HCEC 1CT (cell line): ENCODE results near the gene SWAP70.
"Not testable (repeated sequence)": the region's sequence is repeated elsewhere in the genome, so short reads cannot be mapped to it uniquely, and the experiment has no call there.

Experiments
- DNase-seq: peaks from one replicate; pipeline ENCODE4 v3.0.0-alpha.2; 2017

The SWAP70 gene

DNA sequence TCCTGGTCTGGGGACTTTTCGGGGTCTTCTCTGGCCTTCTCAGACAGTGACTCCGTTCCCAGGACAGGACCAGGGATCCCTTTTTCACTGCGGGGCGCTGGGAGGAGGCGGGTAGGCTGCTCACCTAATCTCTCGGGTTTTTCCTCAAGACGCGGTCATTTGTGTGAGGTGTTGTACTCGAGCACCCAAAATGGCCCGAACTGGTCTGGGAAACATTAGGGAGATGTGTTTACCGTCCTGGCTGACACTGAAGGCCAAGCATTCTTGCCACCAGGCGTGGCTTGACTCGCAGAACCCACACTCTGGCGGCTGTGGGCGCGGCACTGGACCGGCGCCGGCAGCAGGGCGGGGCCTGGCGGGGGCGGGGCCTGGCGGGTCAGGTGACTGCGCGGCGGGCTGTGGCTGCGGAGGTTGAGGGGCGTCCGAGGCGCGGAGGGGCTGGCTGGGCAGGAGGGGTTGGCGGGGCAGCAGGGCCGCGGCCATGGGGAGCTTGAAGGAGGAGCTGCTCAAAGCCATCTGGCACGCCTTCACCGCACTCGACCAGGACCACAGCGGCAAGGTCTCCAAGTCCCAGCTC lies at the start of gene SWAP70:
TSS of gene SWAP70 (plus strand) at position 379 of the 577 bp plus-strand sequence. CDS start at position 482, 103 bp downstream.
- peak; percentile 94 for DNase-seq

DNA sequence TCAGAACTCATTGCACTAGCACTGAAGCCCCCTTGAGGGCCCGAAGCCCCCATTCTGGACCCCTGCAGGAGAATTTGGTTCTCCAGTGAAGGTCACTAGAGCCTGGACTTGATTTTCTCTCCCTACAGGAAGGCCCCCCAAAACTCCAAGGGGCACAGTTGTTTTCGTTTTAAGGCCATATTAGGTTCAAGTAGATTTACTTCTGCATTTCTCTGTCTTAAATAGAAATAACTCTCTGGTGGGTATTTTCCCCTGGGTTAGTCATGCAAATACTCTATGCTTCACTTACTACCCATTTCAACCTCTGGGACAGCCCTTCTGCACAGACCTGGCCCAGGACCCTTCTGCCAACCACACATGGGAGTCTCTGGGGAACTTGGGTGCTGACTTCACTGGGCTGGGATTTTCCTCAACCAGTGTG lies 48.8 kb upstream of the SWAP70 start:
- DNase-seq, result no peak

DNA sequence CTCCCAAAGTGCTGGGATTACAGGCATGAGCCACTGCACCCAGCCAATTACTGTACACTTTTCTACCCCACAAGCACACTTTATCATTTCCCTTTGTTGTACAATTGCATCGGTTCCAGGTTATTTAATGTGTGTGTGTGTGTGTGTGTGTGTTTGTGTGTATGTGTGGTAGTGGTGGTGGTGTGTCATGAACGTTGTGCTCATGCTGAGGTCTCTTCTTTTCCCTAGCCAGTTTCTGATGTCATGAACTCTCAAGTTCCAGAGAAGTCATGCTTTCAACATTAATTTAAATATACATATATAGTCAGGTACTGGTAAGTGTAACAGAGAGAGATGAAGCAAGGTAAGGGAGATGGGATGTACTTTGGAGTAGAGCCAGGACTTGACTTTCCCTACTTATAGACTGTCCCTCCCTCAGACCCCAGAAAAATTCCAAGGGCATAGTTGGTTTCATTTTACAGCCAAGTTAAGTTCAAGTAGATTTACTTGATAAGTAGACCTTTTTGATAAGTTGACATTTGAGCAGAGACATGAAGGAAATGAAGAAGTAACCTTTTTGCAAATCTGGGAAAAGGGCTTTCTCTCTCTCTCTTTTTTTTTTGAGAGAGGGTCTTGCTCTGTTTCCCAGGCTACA lies 47.7 kb upstream of the SWAP70 start:
- no peak for DNase-seq

GRCh38 chr11:9616858-9617257 lies 47.0 kb upstream of the SWAP70 start:
- no peak for DNase-seq

DNA sequence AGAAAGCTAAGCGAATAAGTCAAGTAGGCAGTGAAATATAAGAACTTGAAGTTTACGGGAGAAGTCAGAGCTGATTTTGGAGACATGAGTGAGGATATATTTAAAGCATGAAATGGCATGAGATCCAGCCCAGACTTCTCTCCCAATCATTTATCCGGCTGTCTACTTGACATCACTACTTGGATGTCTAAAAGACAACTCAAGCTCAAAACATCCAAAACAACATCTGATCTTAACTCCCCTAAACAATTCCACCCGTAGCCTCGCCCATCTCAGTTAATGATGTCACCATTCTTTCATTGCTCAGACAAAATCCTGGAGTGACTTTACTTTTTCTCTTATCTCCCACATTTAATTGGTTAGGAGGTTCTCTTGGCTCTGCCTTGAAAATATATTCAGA lies 45.9 kb upstream of the SWAP70 start:
- DNase-seq, result peak; percentile 52

DNA sequence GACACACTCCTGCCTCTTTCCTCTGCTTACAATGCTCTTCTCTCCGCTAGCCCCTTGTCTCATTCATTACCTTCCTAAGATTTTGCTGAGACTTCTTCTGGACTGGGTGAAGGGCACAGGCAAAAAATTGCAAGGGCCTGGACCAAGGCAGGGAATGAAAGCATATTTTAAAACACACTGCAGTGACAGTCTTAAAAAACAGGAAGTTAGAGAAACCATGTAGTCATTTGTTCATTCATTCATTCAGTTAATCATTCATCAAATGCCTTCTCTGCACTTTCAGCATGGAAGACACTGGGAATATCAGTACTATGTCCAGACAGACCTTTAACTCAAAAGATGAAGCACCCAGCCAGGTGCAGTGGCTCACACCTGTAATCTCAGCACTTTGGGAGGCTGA lies 44.9 kb upstream of the SWAP70 start:
- no peak for DNase-seq

DNA sequence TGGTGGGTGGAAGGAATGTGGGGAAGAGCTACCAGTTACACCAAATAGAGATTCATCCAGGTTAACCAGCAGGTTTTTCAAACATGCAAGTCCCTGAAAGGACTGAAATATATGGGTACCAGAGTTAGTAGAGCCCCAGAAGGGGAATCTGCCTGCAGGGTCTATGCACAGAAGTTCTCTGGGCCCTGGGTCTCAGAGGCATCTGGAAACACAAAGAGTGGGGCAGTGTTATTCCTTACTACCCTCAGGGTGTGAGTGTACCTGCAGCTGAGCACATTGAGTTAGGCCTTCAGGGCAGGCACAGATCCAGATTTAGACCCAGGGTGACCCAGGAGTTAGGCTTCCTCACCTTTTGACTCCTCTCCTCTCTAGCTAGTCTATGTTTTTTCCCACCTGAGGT lies 43.9 kb upstream of the SWAP70 start:
- DNase-seq, result no peak

DNA sequence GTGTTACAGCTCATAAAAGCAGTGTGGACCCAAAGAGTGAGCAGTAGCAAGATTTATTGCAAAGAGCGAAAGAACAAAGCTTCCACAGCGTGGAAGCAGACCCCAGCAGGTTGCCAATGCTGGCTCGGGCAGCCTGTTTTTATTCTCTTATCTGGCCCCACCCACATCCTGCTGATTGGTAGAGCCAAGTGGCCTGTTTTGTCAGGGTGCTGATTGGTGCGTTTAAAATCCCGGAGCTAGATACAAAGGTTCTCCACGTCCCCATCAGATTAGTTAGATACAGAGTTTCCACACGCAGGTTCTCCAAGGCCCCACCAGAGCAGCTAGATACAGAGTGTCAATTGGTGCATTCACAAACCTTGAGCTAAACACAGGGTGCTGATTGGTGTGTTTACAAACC lies 41.5 kb upstream of the SWAP70 start:
- not testable (repeated sequence) for DNase-seq

DNA sequence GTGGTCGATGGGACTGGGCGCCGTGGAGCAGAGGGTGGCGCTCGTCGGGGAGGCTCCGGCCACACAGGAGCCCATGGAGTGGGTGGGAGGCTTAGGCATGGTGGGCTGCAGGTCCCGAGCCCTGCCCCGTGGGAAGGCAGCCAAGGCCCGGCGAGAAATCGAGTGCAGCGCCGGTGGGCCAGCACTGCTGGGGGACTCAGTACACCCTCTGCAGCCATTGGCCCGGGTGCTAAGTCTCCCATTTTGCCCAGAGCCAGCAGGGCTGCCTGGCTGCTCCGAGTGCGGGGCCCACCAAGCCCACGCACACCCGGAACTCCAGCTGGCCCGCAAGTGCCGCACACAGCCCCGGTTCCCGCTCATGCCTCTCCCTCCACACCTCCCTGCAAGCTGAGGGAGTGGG lies 40.8 kb upstream of the SWAP70 start:
- not testable (repeated sequence) for DNase-seq

- DNase-seq, result no peak
Measured at GRCh38 chr11:9624448-9624847, 39.4 kb upstream of the SWAP70 start.

- DNase-seq, result no peak
Measured at GRCh38 chr11:9625162-9625561, 38.7 kb upstream of the SWAP70 start.

DNA sequence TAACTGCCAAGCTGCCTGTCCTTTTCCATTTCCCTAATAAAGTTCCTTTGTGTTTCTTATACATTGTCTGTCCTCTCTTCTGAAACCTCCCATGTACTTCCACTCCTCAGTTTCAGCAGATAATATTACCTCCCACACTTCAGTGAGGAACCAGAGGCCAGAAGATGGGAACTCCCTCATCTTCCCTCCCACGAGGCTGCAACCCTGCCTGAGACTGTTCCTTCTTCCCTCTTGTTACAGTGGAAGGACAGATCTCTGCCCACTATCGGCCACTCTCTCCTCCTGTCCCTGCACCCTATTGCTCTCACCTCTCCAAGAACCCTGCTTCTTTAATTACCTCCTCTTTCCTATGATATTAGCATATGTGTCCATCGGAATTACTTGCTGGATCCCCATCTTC lies 38.1 kb upstream of the SWAP70 start:
- no peak for DNase-seq

DNA sequence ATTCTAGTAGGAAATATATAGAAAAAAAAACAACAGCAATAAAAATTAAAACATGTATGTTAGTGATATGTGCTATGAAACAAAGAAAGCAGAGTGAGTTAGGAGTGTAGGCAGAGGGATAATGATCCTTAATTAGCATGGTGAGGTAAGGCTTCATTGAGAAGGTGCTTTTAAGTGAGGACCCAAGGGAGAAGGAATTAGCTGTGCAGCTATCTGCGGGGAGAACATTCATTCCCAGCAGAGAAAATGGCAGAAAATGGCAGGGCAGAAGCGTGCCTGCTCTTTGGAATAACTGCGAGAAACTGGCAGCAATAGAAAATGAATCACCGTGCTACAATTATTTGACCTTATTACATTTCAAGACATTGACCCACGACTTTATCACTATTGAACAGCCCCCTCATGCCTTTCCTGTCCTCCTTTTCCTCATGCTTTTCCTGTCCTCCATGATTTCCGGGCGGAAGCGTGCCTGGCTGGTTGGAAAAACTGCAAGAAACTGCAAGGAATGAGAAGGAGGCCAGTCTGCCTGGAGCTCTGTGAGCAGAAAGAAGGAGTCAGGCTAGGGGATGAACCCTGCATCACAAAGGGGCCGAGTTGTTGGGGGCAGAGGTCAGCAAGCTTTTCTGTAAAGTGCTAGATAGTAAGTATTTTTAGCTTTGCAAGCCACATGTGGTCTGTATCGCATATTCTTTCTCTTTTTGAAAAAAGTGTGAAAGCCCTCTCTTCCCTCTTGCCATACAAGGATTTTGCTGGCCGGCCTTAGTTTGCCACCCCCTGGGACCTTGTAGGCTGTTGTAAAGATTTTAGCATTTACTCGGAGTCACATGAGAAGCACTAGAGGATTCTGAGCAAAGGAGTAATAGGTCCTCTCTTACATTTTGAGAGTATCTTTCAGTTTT lies 37.1 kb upstream of the SWAP70 start:
- no peak for DNase-seq

GRCh38 chr11:9629064-9629463 lies 34.8 kb upstream of the SWAP70 start:
- no peak for DNase-seq

GRCh38 chr11:9633679-9634078 lies 30.2 kb upstream of the SWAP70 start:
- no peak for DNase-seq

- DNase-seq, result no peak
Measured at GRCh38 chr11:9636691-9637090, 27.2 kb upstream of the SWAP70 start.

GRCh38 chr11:9639099-9639498 lies 24.8 kb upstream of the SWAP70 start:
- no peak for DNase-seq

- DNase-seq, result no peak
Measured at GRCh38 chr11:9639985-9640384, 23.9 kb upstream of the SWAP70 start.

- no peak for DNase-seq
Measured at GRCh38 chr11:9642894-9643293, 21.0 kb upstream of the SWAP70 start.

- DNase-seq, result no peak
Measured at GRCh38 chr11:9643751-9644150, 20.1 kb upstream of the SWAP70 start.

DNA sequence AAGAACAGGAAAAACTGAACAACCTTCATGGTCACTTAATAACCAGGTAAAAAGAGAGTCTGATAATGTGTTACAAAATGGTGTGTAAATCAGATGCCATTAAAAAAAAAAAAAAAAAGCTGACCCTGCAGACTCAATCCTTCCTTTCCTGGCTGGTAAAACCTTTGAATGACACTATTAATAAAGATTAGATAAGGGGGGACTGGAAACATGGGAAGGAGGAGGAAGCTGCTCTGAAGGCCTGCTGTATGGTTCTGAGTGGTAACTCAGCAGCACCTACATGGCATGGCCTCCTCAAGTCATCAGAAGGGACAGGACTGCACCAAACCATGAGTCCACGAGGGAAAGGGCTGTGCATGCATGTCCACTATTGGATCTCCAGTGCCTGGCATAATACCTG lies 18.0 kb upstream of the SWAP70 start:
- no peak for DNase-seq

DNA sequence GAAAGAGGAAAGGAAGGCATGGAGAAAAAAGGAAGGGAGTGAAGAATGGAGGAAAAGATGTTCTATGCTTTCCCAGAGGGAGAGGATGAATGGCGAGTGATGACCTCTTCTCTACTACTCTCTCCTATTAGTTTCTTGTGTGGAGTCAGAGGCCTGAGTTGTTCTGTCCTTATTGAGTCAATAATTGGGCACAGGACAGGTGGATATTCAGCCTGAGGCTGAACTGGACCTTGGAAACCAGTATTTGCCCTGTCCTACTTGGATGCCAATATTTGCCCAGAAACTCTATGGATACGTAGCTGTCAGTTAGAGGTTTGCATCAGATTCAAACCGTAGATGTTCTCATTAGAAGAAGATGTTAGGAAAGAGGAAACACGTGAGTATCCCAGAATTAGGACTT lies 17.6 kb upstream of the SWAP70 start:
- no peak for DNase-seq

GRCh38 chr11:9651481-9651880 lies 12.4 kb upstream of the SWAP70 start:
- no peak for DNase-seq
